Right lung (tissue), 5 donors: ENCODE data around the gene SPECC1L. TPM values are rescaled to one million over a fixed set of nuclear protein-coding genes. Genes with fewer than 3 reads are reported as not detected.

Experiments used
- DNase-seq, 2 donors: peaks; one replicate each; pipeline ENCODE4 v3.0.0-alpha.2; 2013
- polyA plus RNA-seq, 5 donors: library from polyadenylated mRNA; unstranded; fragments of 120-200 nt; gene quantifications; one replicate each; pipeline versions ENCODE4 v1.2.1 to v1.2.3, GENCODE V29; 2013; ENCODE audit warnings: inconsistent platforms in 1 of 5, low replicate concordance in 1 of 5; ENCODE audit not compliant: insufficient read length in 5 of 5, insufficient read depth in 1 of 5

The SPECC1L gene
- polyA plus RNA-seq, 5 donors: 66.3 to 90.2 (median 81.6) TPM

DNA sequence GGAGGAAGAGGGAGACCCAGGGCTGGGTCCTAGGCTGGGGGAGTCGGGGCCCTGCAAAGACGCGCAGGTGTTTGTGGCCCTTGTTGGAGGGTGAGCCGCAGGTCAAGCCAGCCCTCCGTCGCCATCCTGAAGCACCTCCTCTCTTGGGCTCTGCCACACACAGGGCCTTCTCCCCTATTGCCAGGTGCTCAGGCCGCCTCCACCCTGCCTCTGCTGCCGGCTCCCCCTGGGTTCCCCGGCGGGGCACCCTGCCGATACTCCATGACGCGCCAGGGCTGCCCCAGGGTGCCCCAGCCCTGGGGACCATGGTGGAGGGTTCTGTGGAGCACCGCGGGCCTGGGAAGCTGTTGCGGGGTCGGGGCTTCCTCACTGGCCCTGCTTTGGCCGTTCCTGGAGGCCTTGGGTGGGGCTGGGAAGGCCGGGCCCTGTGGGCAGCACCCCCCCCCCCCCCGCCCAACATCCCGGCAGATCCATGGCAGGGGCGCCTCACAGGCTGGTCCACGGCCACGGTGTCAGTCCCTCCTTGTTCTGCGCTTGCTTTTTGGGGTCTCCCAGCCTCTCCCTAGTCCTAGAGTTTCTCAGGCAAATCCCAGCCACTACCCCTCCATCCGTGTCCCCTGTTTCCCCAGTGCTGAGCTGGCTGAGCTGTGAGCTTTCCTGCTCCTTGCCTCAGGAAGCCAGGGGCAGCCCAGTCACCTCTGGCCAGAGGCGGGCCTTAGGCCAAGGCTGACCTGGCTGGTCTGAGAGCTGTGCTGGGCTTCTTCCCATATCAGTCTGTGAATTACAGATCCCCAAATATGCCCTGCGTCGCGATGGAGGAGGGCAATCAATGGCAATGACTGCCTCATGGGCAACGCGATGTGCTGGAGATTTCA lies 154.5 kb downstream of the SPECC1L start:
- DNase-seq: no peak

DNA sequence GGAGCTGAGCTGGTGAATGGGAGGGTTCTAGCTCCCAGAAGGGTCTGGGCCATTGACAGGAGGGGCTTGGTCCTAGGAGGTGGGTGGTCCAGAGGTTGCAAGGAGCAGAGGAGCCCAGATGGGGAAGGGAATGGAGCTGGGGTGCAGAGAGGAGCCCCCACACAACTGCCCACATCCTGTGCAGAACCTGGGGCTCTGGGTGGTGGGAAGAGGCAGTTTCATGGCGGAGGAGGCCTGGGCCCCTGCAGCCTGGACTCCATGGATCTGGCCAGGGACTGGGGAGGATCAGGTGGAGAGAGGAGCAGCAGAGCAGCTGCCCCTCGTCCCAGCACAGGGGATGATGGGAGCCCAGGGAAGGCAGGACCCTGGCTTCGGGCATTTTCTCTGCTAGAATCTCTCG lies 155.8 kb downstream of the SPECC1L start:
- no peak for DNase-seq

DNA sequence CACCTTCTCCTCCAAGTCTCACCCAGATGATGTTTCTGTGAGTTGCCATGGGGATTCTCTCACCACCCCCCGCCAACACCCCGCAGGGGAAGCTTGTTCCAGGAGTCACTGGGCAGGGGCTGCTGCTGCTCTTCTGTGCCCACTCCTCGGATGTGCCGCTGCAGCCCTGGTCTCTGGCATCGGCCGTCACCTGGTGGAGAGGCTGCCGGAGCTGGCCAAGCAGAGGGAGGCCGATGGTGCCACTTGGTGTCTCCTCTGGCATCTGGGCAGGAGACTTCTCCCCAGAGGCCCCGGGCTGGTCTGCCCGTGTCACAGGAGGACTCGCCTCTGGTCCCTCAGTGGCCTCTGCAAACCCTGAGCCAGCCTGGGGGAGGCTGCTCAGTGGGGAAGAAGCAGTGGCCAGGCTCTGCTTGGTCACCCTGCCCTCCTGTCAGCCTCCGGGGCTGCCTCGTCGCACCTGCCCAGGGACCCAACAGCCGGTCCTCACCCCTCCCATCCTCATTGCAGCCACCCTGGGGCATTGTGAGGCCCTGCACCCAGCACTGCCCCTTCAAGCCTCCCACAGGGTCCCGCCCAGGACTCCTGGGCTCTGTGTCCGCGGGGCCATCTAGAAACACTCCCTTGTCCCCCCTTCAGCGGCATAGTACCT lies 156.3 kb downstream of the SPECC1L start:
- no peak for DNase-seq

DNA sequence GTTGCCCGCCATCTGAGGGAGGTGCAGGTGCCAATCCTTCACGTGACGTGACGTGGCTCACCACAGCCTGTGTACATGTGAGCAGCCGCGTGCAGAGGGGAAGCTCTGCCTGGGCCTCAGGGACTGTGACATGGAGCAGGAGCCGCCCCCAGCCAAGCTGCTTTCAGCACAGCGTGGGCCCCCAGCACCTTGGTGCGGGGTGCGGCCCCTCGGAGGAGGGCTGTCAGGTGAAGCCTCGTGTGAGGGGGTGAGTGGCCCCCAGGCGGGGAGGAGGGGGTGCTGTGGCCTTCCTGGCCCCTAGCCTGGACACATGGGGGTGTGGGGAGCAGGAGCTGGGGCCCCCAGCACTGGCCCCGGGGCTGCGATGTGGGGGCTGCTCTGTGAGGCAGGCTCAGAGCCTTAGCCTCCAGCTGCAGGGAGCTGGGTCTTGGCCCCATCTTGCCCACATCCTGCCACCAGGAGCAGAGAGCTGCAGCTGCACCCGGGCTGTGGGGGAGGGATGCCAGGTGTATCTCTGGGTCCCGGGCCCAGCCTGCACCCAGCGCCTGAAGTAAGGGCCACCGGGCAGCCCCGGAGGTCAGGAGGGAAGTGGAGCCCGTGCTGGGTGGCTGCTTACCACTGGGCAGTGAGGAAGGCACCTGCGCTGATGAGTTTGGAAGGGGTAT lies 157.0 kb downstream of the SPECC1L start, which contains the start of gene ADORA2A:
ADORA2A (plus strand) TSS at position 100 of the 665 bp plus-strand sequence. CDS start 5,806 bp downstream, outside the sequence.
- DNase-seq: no peak

DNA sequence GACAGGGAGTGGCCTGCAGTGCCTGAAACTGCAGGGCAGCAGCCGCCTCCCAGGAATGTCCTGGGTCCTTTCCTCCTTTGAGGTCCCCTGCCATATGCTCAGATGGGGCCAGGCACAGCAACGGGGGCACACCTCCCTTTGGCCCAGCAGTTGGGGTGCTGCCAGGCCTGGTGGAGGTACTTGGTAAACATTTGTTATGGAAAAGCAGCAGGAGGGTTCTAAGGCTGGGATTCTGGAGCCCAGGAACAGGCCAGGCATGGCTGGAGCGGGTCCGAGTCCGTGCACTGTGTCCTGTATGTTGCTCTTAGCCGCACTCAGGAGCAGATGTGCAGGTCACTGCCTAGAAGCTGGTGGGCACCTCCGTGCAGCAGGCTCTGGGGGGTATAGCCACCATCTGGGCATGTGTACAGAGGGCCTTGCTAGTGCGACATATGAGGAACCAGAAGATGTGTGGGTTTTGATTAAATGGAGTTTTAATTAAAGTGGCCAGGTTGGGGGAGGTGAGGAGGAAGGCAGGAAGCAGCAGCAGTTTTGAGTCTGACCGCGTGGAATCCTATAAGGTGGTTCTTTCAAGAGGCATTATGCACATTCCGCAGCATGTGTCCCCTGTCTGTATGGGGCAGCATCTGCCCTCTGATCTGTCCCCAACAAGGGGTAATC lies 158.2 kb downstream of the SPECC1L start:
- DNase-seq: no peak

DNA sequence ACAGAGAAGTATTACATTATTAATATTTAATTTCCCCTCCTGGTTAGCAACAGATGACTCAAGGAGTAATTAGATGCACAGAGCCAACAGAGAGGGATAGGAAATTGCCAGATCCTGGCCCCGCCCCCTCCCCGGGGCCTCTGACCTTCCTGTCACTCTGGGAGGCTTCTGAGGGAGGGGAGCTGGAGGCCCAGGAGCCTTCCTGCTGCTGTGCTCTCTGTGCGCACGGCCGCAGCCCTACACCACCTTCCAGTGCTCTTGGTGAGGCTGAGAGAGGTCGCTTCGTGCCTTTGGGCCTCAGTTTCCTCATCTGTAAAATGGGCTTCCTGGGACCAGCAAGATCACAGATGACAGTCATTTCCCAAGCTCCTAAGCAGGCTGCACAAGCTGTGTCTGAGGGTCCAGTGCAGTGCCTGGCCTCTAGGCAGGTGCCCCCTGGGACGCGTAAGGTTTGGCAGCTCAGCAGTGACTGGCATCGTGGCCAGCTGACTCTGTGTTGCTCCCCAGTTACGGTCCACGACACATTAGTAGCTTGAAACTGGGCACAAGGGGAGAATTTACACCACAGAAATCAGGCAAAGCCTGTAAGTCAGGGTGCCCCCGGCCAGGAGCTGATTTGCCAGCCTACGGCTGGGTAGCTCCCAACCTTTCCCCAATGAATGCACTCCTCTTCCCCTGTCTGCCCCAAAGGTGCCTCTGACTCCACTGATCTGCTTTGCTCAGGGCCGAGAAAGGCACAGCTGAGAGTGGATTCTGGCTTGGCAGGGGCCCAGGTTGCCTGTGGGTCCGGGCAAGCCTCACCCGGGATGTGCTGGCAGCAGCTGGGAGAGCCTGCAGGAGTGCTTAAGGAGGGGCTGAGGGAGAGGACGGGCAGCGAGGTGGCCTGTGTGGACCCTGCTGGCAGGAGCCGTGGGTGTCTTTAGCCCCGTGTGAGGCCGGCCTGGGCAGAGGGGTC lies 159.1 kb downstream of the SPECC1L start:
- DNase-seq: no peak

DNA sequence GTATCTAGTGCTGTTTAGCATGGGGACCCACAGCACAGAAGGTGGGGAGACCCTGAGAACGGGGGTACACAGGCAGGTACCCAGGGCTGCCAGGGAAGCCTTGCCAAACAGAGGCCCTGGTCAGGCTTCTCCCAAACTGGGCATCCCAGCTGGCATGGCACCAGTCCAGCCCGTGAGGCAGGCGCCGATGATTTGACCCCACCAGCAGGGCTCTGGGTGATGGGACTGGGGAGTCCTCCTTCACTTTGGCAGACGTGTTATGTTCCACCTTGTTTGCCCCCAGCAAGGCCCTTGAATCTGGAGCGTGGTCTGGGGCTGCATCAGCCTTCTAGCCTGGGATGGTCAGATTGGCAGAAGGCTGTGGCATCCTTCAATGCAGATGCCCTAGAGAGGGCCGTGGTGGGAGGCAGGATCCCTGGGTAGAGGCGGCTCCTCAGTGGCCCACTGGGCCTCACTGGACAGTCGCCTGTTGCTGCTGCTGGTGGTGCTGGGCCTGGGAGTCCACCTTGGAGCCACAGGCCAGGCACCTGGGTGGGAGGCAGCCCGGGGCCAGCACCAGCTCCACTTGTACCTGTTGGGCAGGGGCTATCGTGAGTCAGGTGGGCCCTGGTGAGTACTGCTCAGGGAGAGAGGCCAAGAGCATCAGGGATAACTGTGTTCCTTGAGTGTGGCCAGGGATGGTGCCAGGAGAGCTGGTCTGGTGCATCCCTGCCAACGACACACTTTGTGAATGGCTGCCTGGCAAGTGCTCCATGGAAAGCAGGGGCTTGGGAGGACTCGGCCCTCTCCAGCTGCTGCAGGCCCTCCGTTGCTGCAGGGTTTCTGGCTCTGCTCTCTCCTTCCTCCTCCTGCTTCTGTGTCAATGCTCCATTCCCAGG lies 160.0 kb downstream of the SPECC1L start:
- no peak for DNase-seq

DNA sequence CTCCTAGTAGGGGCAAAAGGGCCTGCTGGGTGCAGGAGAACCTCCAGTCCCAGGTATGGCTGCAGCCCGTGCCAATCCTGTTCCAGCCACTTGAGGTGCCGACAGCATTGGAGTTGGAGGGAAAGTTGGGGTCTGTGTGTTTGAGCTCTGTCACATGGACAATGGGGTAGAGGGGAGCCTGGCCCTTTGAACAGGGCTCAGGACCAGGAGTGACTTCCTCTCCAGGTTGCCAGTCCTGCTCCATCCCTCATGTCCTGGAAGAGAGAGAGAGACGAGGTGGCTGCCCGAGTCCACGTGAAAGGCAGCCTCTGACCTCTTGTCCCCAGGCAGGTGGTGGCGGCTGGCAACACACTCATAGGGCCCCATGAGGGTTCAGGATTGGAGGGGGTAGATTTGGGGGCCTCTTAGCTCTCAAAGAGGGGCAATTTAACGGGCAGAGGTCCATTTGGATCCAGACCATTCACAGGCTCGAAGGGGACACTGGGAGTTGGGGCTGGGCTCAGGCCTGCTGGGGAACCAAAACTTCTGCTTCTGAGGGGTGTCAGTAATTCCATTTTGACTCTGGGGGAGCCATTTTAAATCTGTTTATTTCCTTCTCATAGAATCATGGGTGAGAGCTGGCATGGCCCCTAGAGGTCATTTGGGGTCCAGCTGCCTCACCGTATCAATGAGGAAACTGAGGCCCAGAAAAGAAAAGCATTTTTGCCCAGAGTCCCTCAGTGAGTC lies 160.8 kb downstream of the SPECC1L start:
- no peak for DNase-seq

DNA sequence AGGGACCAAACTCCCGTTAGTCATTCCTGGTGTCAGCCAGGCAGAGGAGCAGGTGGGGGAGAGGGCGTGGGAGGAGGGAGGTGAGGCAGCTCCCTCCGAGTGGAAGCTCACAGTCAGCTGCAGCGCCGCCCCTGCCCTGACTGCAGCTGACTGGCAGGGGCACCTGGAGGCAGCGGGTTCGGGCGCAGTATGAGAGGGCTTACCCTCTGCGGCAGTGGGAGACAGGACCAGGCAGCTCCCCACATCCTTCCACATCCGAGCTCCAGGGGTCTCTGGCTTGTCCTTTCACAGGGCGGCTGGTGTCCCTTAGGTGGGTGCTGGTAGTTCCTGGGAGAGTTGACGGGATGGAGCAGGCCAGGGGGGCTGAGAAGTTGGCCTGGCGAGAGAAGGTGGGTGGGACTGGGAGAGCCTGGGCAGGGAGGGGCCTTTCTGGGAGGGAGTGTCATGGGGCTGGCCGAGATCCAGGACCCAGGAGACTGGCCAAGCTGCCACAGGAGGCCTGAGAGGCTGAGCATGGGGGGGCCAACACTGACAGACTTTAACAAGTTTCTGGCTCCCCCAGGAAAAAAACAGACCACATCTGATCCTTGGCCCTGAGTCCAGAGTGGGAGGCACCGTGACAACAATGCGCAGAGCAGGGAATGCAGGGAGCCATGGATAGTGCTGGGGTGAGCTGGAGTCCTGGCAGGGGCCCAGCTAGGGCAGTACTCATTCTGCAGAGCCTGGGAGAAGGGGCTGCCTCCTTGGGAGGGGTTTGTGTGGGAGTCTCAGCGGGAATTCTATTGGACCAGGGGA lies 161.6 kb downstream of the SPECC1L start:
- peak; percentile 58 to 69 for DNase-seq

DNA sequence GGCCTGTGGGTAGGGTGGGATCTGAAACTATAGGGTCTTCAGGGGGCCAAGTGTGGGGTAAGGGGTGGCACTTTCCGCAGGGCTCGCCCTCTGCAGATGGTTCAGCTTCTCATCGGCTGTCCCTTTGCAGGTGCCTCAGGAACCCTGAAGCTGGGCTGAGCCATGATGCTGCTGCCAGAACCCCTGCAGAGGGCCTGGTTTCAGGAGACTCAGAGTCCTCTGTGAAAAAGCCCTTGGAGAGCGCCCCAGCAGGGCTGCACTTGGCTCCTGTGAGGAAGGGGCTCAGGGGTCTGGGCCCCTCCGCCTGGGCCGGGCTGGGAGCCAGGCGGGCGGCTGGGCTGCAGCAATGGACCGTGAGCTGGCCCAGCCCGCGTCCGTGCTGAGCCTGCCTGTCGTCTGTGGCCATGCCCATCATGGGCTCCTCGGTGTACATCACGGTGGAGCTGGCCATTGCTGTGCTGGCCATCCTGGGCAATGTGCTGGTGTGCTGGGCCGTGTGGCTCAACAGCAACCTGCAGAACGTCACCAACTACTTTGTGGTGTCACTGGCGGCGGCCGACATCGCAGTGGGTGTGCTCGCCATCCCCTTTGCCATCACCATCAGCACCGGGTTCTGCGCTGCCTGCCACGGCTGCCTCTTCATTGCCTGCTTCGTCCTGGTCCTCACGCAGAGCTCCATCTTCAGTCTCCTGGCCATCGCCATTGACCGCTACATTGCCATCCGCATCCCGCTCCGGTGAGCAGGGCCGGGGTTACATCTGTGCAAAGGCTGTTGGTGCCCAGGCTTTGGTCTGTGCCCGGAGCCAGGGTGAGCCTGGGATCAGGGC lies 162.6 kb downstream of the SPECC1L start:
- no peak for DNase-seq

DNA sequence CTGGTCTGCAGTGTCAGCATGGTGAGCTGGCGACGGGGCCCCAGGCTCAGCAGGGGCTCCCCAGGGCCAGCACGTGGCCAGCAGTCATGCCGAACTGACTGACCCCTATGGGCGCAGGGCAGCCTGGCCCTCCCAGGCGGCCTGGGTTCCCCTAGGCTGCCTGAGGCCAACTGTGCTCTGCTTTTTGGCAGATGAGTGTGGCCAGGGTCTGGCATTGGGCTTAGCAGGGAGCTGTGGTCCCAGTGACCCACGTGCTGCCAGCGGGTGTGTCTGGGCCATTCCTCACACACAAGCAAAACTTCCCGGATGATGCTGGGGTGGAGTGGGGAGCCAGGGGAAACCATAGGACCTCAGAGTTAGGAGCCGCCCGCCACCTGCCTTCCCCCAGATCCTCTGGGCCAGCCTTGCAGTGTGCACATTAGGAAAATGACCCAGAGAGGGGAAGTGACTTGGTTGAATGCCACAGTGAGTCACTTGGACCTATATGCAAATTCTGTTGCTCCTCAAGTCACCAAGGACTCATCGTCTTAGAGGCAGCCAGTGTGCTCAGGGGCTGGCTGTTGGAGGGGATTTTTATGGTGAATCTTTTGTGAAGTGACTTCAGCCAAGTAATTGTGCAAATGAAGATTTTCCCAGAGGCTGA lies 163.3 kb downstream of the SPECC1L start:
- no peak for DNase-seq

DNA sequence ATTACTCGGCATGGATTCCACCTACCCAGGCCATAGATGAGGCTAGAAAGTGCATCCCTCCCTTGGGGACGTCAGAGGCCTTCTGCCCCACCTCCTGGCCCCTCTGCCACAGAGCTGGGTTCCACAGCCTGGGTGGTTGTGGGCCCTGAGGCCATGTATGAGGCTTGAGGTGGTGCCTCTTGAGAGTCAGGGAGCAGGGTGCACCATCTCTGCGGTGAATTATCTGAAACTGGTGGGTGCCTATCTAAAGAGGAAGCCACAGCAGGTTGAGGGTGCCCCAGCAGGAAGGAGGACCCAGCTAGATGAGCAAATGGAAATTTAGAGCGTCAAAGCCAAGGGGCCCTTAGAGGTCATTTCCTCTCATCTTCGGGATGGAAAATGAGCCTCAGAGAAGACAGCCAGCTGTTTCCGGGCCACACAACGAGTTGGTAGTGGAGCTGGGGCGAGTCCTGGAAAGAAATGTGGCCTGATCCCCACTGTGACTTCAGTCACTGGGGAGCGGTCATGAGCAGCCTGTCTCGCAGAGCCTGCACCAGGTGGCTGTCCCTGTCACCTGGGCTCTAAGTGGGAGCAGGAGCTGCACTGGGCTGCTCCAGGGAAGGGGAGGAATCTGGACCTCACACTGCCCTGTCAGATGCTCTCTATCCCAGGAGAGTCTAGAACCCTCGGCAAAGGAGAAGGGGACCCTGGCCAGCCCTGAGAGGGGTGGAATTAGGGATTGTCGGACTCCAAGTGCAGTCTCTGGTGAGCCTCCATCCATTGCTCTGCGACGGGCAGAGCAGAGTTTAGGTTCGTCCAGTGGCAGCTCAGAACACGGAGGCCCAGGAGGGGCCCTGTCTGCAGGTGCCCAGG lies 164.1 kb downstream of the SPECC1L start:
- DNase-seq: peak; percentile 76 to 83

DNA sequence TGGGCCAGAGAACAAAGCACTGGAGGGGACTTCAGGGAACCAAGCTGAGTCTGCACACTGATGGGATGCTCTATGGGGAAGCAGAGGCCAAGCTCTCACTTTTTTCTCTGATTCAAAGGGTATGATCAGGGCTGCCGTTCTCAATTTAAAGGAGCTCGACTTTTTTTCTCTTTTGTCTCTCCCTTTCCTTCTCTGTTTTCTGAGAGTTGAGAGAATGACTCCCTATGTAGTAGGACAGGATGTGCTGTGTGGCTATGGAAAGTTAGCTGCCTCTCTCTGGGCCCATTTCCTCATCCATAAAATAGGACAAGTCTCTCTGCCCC lies 164.7 kb downstream of the SPECC1L start:
- DNase-seq: no peak

DNA sequence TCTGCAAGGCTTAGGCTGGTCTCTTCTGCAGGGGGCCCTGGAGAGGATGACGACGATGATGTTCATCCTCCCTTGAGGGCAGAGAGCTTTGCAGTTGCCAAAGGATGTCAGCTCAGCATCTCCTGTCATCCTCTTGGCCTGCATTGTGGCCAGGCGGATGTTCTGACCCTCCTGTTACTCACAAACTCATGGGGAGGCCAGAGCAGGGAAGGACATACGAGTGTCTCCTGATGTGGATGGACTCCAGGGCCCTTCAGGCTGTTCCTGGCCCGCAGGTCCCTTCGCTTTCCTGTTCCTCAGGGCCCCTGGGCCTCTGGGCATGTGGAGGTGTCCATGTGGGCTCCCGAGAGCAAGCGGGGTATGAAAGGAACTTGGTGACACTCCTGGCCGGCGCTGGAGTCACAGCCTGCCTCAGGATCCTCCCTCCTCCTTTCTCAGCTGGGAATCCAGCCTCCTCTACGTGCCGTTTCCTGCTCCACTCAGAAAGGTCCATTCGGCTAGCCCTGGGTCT lies 165.3 kb downstream of the SPECC1L start:
- no peak for DNase-seq

DNA sequence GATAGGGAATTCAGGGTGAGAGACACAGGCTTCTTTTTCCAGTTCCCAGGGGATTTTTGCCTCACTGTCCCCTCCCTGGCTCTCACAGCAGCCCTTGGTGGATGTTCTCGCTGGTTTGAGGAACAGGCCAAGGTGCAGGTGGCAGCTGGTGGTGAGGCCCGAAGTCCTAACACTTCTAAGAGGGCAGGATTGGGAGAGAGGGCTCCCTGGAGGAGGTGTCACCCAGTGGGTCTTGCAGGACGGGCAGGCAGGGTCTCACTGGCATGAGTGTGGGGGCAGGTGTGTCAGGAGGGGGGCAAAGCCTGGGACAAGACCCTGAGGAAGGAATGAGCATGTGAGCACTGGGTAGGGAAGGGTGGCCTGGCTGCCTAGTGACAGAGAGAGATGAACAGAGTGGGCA lies 165.9 kb downstream of the SPECC1L start:
- DNase-seq: no peak

DNA sequence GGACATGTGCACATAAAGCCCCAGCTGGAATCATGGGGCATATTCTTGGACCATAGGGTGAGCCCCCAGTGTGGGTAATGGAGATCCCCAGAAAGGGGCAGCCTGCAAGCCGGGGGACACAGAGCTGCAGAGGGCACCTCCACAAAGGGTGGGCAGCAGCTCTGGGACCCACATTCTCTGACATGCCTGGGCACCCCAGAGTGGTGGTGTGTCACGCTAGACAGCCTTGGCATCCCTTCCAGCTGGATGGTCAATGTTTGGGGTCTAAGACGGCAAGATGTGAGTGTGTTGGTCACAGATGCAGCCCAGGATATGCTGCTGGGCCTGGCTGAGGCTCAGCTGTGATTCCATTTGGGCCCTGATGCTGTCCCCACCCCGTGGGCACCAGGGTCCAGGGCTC lies 166.5 kb downstream of the SPECC1L start:
- DNase-seq: no peak
